ENCODE measurements around the gene FOXF2. TPM values are rescaled to one million over a fixed set of nuclear protein-coding genes. Genes with fewer than 3 reads are reported as not detected.
"Not testable (repeated sequence)": the region's sequence is repeated elsewhere in the genome, so short reads cannot be mapped to it uniquely, and the experiment has no call there.

FOXF2 gene
- total RNA-seq, 1 donor: 1.1 TPM

DNA sequence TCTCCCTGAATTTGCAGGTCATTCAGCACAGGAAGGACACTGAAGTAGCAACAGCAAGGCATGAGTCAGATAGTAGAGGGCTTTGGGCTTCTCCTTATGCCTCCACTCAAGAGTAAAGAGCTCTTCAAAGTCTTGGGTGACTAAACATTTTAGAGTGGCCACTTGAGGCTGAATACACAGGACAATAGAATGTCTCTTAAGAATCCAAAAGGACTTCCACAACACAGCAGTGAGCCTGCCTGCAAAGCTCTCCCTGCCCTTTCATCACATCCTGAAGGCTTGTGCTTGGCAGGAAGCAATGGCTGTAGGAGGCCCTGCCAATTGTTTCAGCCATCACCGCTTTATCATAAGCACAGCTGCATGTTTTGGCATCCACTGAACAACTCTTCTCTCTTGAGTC is 40.7 kb upstream of the FOXF2 start:
- Histone ChIP-seq H3K4me2 (ENCODE audit: insufficient read depth, low read length) (no peak overlapping the region), H4K20me1 (ENCODE audit: insufficient read depth, low read length) (no peaks in the 10 kb centered on the region), H3K4me3 (ENCODE audit: insufficient read depth, low read length) (no peak overlapping the region), H3K27ac (ENCODE audit: low read depth, low read length) (no peak overlapping the region), H3K4me1 (ENCODE audit: insufficient read depth, low read length) (no peaks in the 10 kb centered on the region), H2AFZ (ENCODE audit: low read length) (no peak overlapping the region), H3K9me3 (ENCODE audit: low read depth, low read length) (peaks cover 5% of the 10 kb centered on the region), H3K79me2 (ENCODE audit: insufficient read depth, low read length) (no peaks in the 10 kb centered on the region), H3K27me3 (ENCODE audit: insufficient read depth, low read length) (no peaks in the 10 kb centered on the region), H3K36me3 (ENCODE audit: insufficient read depth, low read length) (no peaks in the 10 kb centered on the region)
- DNase-seq (ENCODE audit: insufficient read length, low spot score, missing footprints): no peak
- TF ChIP-seq CTCF (IDR thresholded peaks at IDR 0.05; ENCODE audit: extremely low read depth, low read depth, low read length): no peak

- Histone ChIP-seq H3K4me3 (ENCODE audit: insufficient read depth, low read length) (no peak overlapping the region), H3K4me1 (ENCODE audit: insufficient read depth, low read length) (no peaks in the 10 kb centered on the region), H3K4me2 (ENCODE audit: insufficient read depth, low read length) (no peak overlapping the region), H3K27me3 (ENCODE audit: insufficient read depth, low read length) (no peaks in the 10 kb centered on the region), H3K27ac (ENCODE audit: low read depth, low read length) (no peak overlapping the region), H3K36me3 (ENCODE audit: insufficient read depth, low read length) (no peaks in the 10 kb centered on the region), H3K79me2 (ENCODE audit: insufficient read depth, low read length) (no peaks in the 10 kb centered on the region), H3K9me3 (ENCODE audit: low read depth, low read length) (peaks cover 5% of the 10 kb centered on the region), H4K20me1 (ENCODE audit: insufficient read depth, low read length) (no peaks in the 10 kb centered on the region), H2AFZ (ENCODE audit: low read length) (no peak overlapping the region)
- no peak for DNase-seq (ENCODE audit: insufficient read length, low spot score, missing footprints)
- no peak for TF ChIP-seq CTCF (IDR thresholded peaks at IDR 0.05; ENCODE audit: extremely low read depth, low read depth, low read length)
Measured at GRCh38 chr6:1349655-1350054, 39.7 kb upstream of the FOXF2 start.

DNA sequence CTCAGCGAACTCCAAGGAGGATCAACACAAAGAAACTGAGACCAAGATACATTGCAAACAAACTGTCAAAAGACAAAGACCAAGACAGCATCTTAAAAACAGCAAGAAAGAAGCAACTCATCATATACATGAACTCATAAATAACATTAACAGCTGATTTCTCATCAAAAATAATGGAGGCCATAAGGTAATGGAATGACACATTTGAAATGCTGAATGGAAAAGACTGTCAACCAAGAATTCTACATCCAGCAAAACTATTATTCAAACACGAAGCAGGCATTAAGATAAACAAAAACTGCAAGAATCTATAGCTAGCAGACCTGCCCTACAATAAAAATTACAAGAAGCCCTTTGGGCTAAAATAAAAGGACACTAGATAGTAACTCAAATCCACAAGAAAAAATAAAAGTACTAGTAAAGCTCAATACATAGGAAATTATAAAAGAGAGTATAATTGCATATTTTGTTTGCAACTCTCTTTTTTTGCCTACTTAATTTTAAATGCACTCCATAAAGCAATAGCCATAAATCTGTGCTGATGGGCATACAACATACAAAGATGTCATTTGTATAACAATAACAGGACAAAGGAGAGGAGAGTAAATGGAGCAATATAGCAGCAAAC is 37.9 kb upstream of the FOXF2 start:
- no peaks in the 10 kb centered on the region for H4K20me1 ChIP-seq (ENCODE audit: insufficient read depth, low read length)
- no peak overlapping the region for H3K27ac ChIP-seq (ENCODE audit: low read depth, low read length)
- no peaks in the 10 kb centered on the region for H3K4me1 ChIP-seq (ENCODE audit: insufficient read depth, low read length)
- no peak overlapping the region for H3K4me3 ChIP-seq (ENCODE audit: insufficient read depth, low read length)
- H3K27me3 ChIP-seq (ENCODE audit: insufficient read depth, low read length): no peaks in the 10 kb centered on the region
- H3K4me2 ChIP-seq (ENCODE audit: insufficient read depth, low read length): no peak overlapping the region
- DNase-seq (ENCODE audit: insufficient read length, low spot score, missing footprints): no peak
- H3K9me3 ChIP-seq (ENCODE audit: low read depth, low read length): peaks cover 5% of the 10 kb centered on the region
- no peak overlapping the region for H2AFZ ChIP-seq (ENCODE audit: low read length)
- no peaks in the 10 kb centered on the region for H3K36me3 ChIP-seq (ENCODE audit: insufficient read depth, low read length)
- no peaks in the 10 kb centered on the region for H3K79me2 ChIP-seq (ENCODE audit: insufficient read depth, low read length)
- TF ChIP-seq CTCF (IDR thresholded peaks at IDR 0.05; ENCODE audit: extremely low read depth, low read depth, low read length): no peak

- not testable (repeated sequence) for H3K27me3 ChIP-seq (ENCODE audit: insufficient read depth, low read length); H2AFZ ChIP-seq (ENCODE audit: low read length); H3K27ac ChIP-seq (ENCODE audit: low read depth, low read length); H3K4me2 ChIP-seq (ENCODE audit: insufficient read depth, low read length); H3K9me3 ChIP-seq (ENCODE audit: low read depth, low read length); H4K20me1 ChIP-seq (ENCODE audit: insufficient read depth, low read length); H3K4me3 ChIP-seq (ENCODE audit: insufficient read depth, low read length); H3K79me2 ChIP-seq (ENCODE audit: insufficient read depth, low read length); H3K36me3 ChIP-seq (ENCODE audit: insufficient read depth, low read length); H3K4me1 ChIP-seq (ENCODE audit: insufficient read depth, low read length)
- DNase-seq (ENCODE audit: insufficient read length, low spot score, missing footprints): peak; percentile 73
Measured at GRCh38 chr6:1355068-1355467, 34.3 kb upstream of the FOXF2 start.

- not testable (repeated sequence) for H3K27ac ChIP-seq (ENCODE audit: low read depth, low read length); H3K4me3 ChIP-seq (ENCODE audit: insufficient read depth, low read length); H3K9me3 ChIP-seq (ENCODE audit: low read depth, low read length); DNase-seq (ENCODE audit: insufficient read length, low spot score, missing footprints); H3K79me2 ChIP-seq (ENCODE audit: insufficient read depth, low read length); H3K4me2 ChIP-seq (ENCODE audit: insufficient read depth, low read length); H3K36me3 ChIP-seq (ENCODE audit: insufficient read depth, low read length); H4K20me1 ChIP-seq (ENCODE audit: insufficient read depth, low read length); H3K4me1 ChIP-seq (ENCODE audit: insufficient read depth, low read length); H2AFZ ChIP-seq (ENCODE audit: low read length); H3K27me3 ChIP-seq (ENCODE audit: insufficient read depth, low read length)
Measured at GRCh38 chr6:1361717-1362116, 27.7 kb upstream of the FOXF2 start.

Measured in osteoblast (primary cell).